Ishikawa (cell line): Measurements from ENCODE around the gene FAT2.

Experiments used
- CEBPB ChIP-seq: IDR thresholded peaks from 2 replicates; pipeline ENCODE4 v1.6.1; 2012
- CREB1 ChIP-seq: IDR thresholded peaks from 2 replicates; pipeline ENCODE4 v1.6.1; 2012; ENCODE audit warnings: low read depth
- EGR1 ChIP-seq: IDR thresholded peaks from 2 replicates; pipeline ENCODE4 v1.6.1; 2012
- EP300 ChIP-seq: IDR thresholded peaks from 2 replicates; pipeline ENCODE4 v1.6.1; 2012; ENCODE audit warnings: borderline replicate concordance
- FOXM1 ChIP-seq: IDR thresholded peaks from 2 replicates; pipeline ENCODE4 v1.6.1; 2012; ENCODE audit warnings: low read depth, borderline replicate concordance
- MAX ChIP-seq: IDR thresholded peaks from 2 replicates; pipeline ENCODE4 v1.6.1; 2012
- NFIC ChIP-seq: IDR thresholded peaks from 2 replicates; pipeline ENCODE4 v1.6.1; 2012
- RAD21 ChIP-seq: IDR thresholded peaks from 2 replicates; pipeline ENCODE4 v1.6.1; 2012; ENCODE audit warnings: low read depth
- REST ChIP-seq: IDR thresholded peaks from 2 replicates; pipeline ENCODE4 v1.6.1; 2012; ENCODE audit warnings: low read depth, mild to moderate bottlenecking
- TAF1 ChIP-seq: IDR thresholded peaks from 2 replicates; pipeline ENCODE4 v1.6.1; 2012; ENCODE audit warnings: low read depth, mild to moderate bottlenecking
- TCF12 ChIP-seq: IDR thresholded peaks from 2 replicates; pipeline ENCODE4 v1.6.1; 2012; ENCODE audit warnings: low read depth
- TEAD4 ChIP-seq: IDR thresholded peaks from 2 replicates; pipeline ENCODE4 v1.6.1; 2012
- USF1 ChIP-seq: IDR thresholded peaks from 2 replicates; pipeline ENCODE4 v1.6.1; 2012
- YY1 ChIP-seq: IDR thresholded peaks from 2 replicates; pipeline ENCODE4 v1.6.1; 2012; ENCODE audit warnings: low read depth
- ZBTB7A ChIP-seq: IDR thresholded peaks from 2 replicates; pipeline ENCODE4 v1.6.1; 2012; ENCODE audit warnings: low read depth

FAT2 gene

GRCh38 chr5:151617841-151618710, 26.9 kb upstream of the FAT2 start:
- TF ChIP-seq REST (no peak), YY1 (no peak), TAF1 (no peak)

- TF ChIP-seq TEAD4: no peak
- TF ChIP-seq TCF12: no peak
- TF ChIP-seq REST: no peak
- no peak for TF ChIP-seq NFIC
- no peak for TF ChIP-seq EGR1
- no peak for TF ChIP-seq CREB1
- TF ChIP-seq CEBPB: no peak
- no peak for TF ChIP-seq USF1
- TF ChIP-seq TAF1: no peak
- no peak for TF ChIP-seq YY1
- no peak for TF ChIP-seq FOXM1
- no peak for TF ChIP-seq ZBTB7A
- no peak for TF ChIP-seq MAX
- no peak for TF ChIP-seq EP300
- TF ChIP-seq RAD21: no peak
These were observed 26.3 kb upstream of the FAT2 start for GRCh38 chr5:151617383-151617840.

- no peak for TF ChIP-seq YY1
These were observed 24.3 kb upstream of the FAT2 start for GRCh38 chr5:151615431-151615830.

- TF ChIP-seq RAD21: no peak
- TF ChIP-seq NFIC: 0 out of 2 replicates have a peak, but pooled peaks have one; percentile 29
These were observed 23.4 kb upstream of the FAT2 start for GRCh38 chr5:151614565-151614964.

- TF ChIP-seq EGR1 (peak; percentile 62; the same call in 1 of the 2 replicates), USF1 (no peak)
These were observed 21.7 kb upstream of the FAT2 start for GRCh38 chr5:151612689-151613427.

GRCh38 chr5:151611127-151611775, 20.1 kb upstream of the FAT2 start:
- TF ChIP-seq CEBPB (no peak), FOXM1 (no peak), YY1 (no peak), REST (no peak), RAD21 (no peak)
